HepG2 (cell line): Measurements from ENCODE around the gene KIF6. TPM values are rescaled to one million over a fixed set of nuclear protein-coding genes. Genes with fewer than 3 reads are reported as not detected.

Source experiments
- ATAC-seq: fragments of 200-7000 bp; cut with Tn5 transposase; 3 replicates; pipeline ENCODE4 v1.9.1; 2020; ENCODE audit warnings: mild to moderate bottlenecking, moderate library complexity
- BruUV-seq: library from RNA; stranded (reverse); fragments of 400-500 nt; replicated peaks from 2 replicates; lab custom pipeline; 2021; lab: Mats Ljungman, UMichigan
- CTCF ChIA-PET: fragments of 300-600 bp; formaldehyde crosslinking; extraction: SDS; loops from one replicate; lab custom pipeline; 2021; ENCODE audit warnings: low total read pairs, inconsistent platforms, low intra/inter-chr PET ratio; lab: Yijun Ruan, JAX
- POLR2A ChIA-PET: fragments of 350-600 bp; sonication (Branson Sonifier 250); formaldehyde crosslinking; loops from one replicate; lab custom pipeline; 2020; ENCODE audit warnings: antibody characterized with exemption, inconsistent platforms; lab: Yijun Ruan, JAX
- DNase-seq: peaks from one replicate; pipeline ENCODE4 v3.0.0-alpha.2; 2015; ENCODE audit warnings: low spot score
- FAIRE-seq: peaks from 3 replicates; lab custom pipeline; 2011; peaks lifted over from hg19 to GRCh38; lab: Jason Lieb, UNC
- H2AFZ ChIP-seq: one replicate; pipeline ENCODE4 v1.6.1; 2011; ENCODE audit warnings: low read length, inconsistent platforms
- H3K27ac ChIP-seq: fragments of 300-600 bp; 3 replicates; pipeline ENCODE4 v1.8.0; 2011; ENCODE audit warnings: mixed run types, mild to moderate bottlenecking, mixed read lengths, low read length, inconsistent platforms; ENCODE audit not compliant: insufficient read depth; ENCODE audit errors: extremely low read length
- H3K27me3 ChIP-seq, 2 experiments: fragments of 200-600 bp in 1 of 2; 2 replicates in 1 of 2; 3 replicates in 1 of 2; pipeline versions ENCODE4 v1.6.0 to v1.8.0; 2011; ENCODE audit warnings: low read length in 2 of 2, mild to moderate bottlenecking in 2 of 2, moderate library complexity in 2 of 2, inconsistent platforms in 1 of 2; ENCODE audit not compliant: insufficient read depth in 2 of 2, control insufficient read depth in 1 of 2
- H3K36me3 ChIP-seq, 2 experiments: fragments of 200-600 bp in 1 of 2; replicated peaks in 1 of 2; 2 replicates in 1 of 2; 3 replicates in 1 of 2; pipeline versions ENCODE4 v1.5.1 to v1.8.0; 2011; ENCODE audit warnings: low read length in 2 of 2, inconsistent platforms in 1 of 2; ENCODE audit not compliant: insufficient read depth in 2 of 2, control insufficient read depth in 1 of 2
- H3K4me1 ChIP-seq: 2 replicates; pipeline ENCODE4 v1.5.1; 2012; ENCODE audit warnings: low read length, inconsistent platforms; ENCODE audit not compliant: insufficient read depth
- H3K4me2 ChIP-seq: 2 replicates; pipeline ENCODE4 v1.6.0; 2011; ENCODE audit warnings: low read depth, low read length, inconsistent platforms
- H3K4me3 ChIP-seq, 3 experiments: fragments of 200-600 bp in 1 of 3; sonication (generic), shearing (Covaris generic) in 1 of 3; replicated peaks in 1 of 3; 2 replicates each; pipeline ENCODE4 v1.5.1; 2011 to 2016; ENCODE audit warnings: low read length in 3 of 3, inconsistent platforms in 2 of 3, low read depth in 2 of 3, mild to moderate bottlenecking in 2 of 3, control low read depth in 1 of 3, mixed read lengths in 1 of 3; ENCODE audit not compliant: insufficient read depth in 1 of 3
- H3K79me2 ChIP-seq: one replicate; pipeline ENCODE4 v1.6.1; 2011; ENCODE audit warnings: low read length, inconsistent platforms; ENCODE audit not compliant: insufficient read depth
- H3K9ac ChIP-seq: 2 replicates; pipeline ENCODE4 v1.6.0; 2011; ENCODE audit warnings: mild to moderate bottlenecking, low read depth, low read length, inconsistent platforms; ENCODE audit not compliant: insufficient read depth
- H3K9me3 ChIP-seq: 2 replicates; pipeline ENCODE4 v1.5.1; 2012; ENCODE audit warnings: mild to moderate bottlenecking, low read length
- H4K20me1 ChIP-seq: 2 replicates; pipeline ENCODE4 v1.6.0; 2011; ENCODE audit warnings: inconsistent platforms, mild to moderate bottlenecking, low read length, moderate library complexity; ENCODE audit not compliant: insufficient read depth
- MXD4 ChIP-seq: IDR thresholded peaks from 2 replicates; pipeline ENCODE4 v1.6.1; 2016; ENCODE audit warnings: mild to moderate bottlenecking, missing biosample characterization, missing genetic modification reagents
- NCOA5 ChIP-seq: sonication (generic); formaldehyde crosslinking; IDR thresholded peaks from 2 replicates; pipeline ENCODE4 v1.4.0; 2020; ENCODE audit warnings: missing genetic modification reagents
- REXO4 ChIP-seq: sonication (generic); formaldehyde crosslinking; IDR thresholded peaks from 2 replicates; pipeline ENCODE4 v1.8.0; 2022; ENCODE audit warnings: missing genetic modification reagents, mild to moderate bottlenecking, borderline replicate concordance
- WGBS: methylation state at CpG from one replicate; pipeline ENCODE4 v1.1.6; 2017; ENCODE audit warnings: low lambda C conversion rate; 5-methylcytosine and 5-hydroxymethylcytosine counted together
- in situ Hi-C: cut with HindIII; loops from 2 replicates; pipeline ENCODE4 v1.10.0; 2017; ENCODE audit warnings: low pct_unique_long_range_greater_than_20kb; ENCODE audit not compliant: extremely low pct_ligation_motif_present
- intact Hi-C: fragments of 100-400 bp; cut with micrococcal nuclease; formaldehyde crosslinking; loops from one replicate; pipeline ENCODE4 v1.10.0; 2022; ENCODE audit not compliant: unreplicated experiment
- polyA plus RNA-seq, 8 experiments: library from polyadenylated mRNA; depleted of rRNA in 3 of 8; stranded (reverse) in 7 of 8; unstranded in 1 of 8; fragments of >200 nt; fragmentation: Illumina TruSeq in 4 of 8; extraction: Trizol in 4 of 8; gene quantifications; 2 replicates each; pipeline versions ENCODE4 v1.2.1 to v1.2.3, GENCODE V29; 2011 to 2016; ENCODE audit warnings: low read depth in 4 of 8, missing spikeins in 1 of 8, mixed read lengths in 1 of 8; ENCODE audit not compliant: insufficient read depth in 1 of 8
- total RNA-seq, 5 experiments: library from RNA; depleted of rRNA; stranded (reverse); fragments of >200 nt; fragmentation: Illumina TruSeq; extraction: Trizol; gene quantifications; 2 replicates each; pipeline ENCODE4 v1.2.3, GENCODE V29; 2016; ENCODE audit warnings: low read depth in 1 of 5
- TF ChIP-seq, protein P1 (sequence below): sonication (generic); formaldehyde crosslinking; IDR thresholded peaks from 2 replicates; pipeline ENCODE4 v1.5.0; 2020; ENCODE audit warnings: missing genetic modification reagents
- TF ChIP-seq, protein P2 (sequence below), 2 experiments: sonication (generic) in 1 of 2; formaldehyde crosslinking in 1 of 2; IDR thresholded peaks; 2 replicates each; pipeline versions ENCODE4 v1.5.1 to v1.6.1; 2011 to 2020; ENCODE audit warnings: borderline replicate concordance in 1 of 2, low read depth in 1 of 2, low read length in 1 of 2, mild to moderate bottlenecking in 1 of 2, missing genetic modification reagents in 1 of 2, moderate library complexity in 1 of 2
- TF ChIP-seq, protein P3 (sequence below): sonication (generic); formaldehyde crosslinking; IDR thresholded peaks from 2 replicates; pipeline ENCODE4 v1.4.0; 2020; ENCODE audit warnings: mild to moderate bottlenecking, missing genetic modification reagents
- TF ChIP-seq, protein P4 (sequence below): sonication (generic); formaldehyde crosslinking; IDR thresholded peaks from 2 replicates; pipeline ENCODE4 v1.8.0; 2023; ENCODE audit warnings: mild to moderate bottlenecking, missing genetic modification reagents
- TF ChIP-seq, protein P5 (sequence below): IDR thresholded peaks from 2 replicates; pipeline ENCODE4 v1.6.1; 2016; ENCODE audit warnings: mild to moderate bottlenecking, missing biosample characterization, missing genetic modification reagents
- TF ChIP-seq, protein P6 (sequence below): sonication (generic); formaldehyde crosslinking; IDR thresholded peaks from 2 replicates; pipeline ENCODE4 v1.8.1; 2023; ENCODE audit warnings: mild to moderate bottlenecking, missing genetic modification reagents, borderline replicate concordance
- TF ChIP-seq, protein P7 (sequence below): sonication (generic); formaldehyde crosslinking; IDR thresholded peaks from 2 replicates; pipeline ENCODE4 v1.8.0; 2022; ENCODE audit warnings: mild to moderate bottlenecking, missing genetic modification reagents, moderate library complexity

Gene KIF6
- total and polyA plus RNA-seq, 2 of the 13 experiments (the other 11 are each of a cell fraction or from before 2014, with no cell fraction given), result 0.04 to 0.27 TPM

DNA sequence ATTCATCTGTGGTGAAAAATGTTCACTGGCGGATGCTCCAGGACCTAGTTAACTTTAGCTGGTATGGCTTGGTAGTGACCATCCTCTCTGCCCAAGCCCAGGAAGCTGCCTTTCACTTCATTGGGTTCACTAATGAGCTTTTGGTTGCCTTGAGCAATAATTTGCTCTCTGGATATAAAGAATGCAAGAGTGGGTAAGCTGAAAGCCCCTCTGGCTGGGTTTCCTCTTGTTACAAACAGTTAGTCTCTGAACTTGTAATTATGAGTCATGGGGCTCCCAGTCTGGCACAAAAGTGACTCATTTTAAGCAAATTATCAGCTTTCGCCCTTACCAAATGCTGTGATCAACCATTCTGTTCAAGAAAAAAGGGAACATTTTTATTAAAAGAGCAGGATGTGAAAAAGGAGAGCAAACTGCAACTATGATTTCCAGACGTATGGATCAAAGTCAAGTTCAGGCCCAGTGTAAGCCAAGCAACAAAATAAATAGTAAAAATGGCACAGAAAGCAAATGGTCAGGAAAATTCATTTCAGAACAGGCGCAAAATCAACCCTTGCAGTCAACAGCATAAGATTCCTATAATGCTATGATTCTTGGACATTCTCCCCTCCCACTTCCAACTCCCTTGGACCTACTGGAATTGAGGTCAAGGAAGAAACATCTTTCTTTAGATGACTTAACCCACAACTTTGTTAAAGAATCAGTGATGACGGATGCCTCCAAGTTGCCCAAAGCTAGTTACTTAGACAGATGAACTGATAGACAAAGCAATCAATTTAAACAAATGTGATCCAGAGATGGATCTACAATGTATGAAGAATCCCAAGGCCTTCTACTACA is 272.7 kb downstream of the KIF6 start:
- ChIA-PET POLR2A (no interaction called here), CTCF (no interaction called here)
- no peak overlapping the region for H3K4me3 ChIP-seq
- in situ Hi-C loops, result no loop called here
- FAIRE-seq (no peak), ATAC-seq (no peak), DNase-seq (no peak)
- no peak overlapping the region for H2AFZ ChIP-seq
- 30% methylated on average over 5 of the region's 5 CpGs for WGBS
- H3K9ac ChIP-seq, result no peak overlapping the region
- peaks cover 19% of the 10 kb centered on the region for H3K9me3 ChIP-seq
- no TSS peak for BruUV-seq
- H4K20me1 ChIP-seq, result no peaks in the 10 kb centered on the region
- H3K27me3 ChIP-seq, result no peaks in the 10 kb centered on the region
- H3K79me2 ChIP-seq, result no peaks in the 10 kb centered on the region
- H3K4me2 ChIP-seq, result no peak overlapping the region
- no peaks in the 10 kb centered on the region for H3K4me1 ChIP-seq
- H3K36me3 ChIP-seq, result no peaks in the 10 kb centered on the region
- H3K27ac ChIP-seq, result no peak overlapping the region
- intact Hi-C loops, result no loop called here
- TF ChIP-seq, protein P1, sequence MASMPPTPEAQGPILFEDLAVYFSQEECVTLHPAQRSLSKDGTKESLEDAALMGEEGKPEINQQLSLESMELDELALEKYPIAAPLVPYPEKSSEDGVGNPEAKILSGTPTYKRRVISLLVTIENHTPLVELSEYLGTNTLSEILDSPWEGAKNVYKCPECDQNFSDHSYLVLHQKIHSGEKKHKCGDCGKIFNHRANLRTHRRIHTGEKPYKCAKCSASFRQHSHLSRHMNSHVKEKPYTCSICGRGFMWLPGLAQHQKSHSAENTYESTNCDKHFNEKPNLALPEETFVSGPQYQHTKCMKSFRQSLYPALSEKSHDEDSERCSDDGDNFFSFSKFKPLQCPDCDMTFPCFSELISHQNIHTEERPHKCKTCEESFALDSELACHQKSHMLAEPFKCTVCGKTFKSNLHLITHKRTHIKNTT (CRISPR knock-in tag), result no peak
- TF ChIP-seq, protein P2, sequence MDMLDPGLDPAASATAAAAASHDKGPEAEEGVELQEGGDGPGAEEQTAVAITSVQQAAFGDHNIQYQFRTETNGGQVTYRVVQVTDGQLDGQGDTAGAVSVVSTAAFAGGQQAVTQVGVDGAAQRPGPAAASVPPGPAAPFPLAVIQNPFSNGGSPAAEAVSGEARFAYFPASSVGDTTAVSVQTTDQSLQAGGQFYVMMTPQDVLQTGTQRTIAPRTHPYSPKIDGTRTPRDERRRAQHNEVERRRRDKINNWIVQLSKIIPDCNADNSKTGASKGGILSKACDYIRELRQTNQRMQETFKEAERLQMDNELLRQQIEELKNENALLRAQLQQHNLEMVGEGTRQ (IDR thresholded peaks at IDR 0.05; ENCODE audit: low read depth, low read length), result no peak
- TF ChIP-seq, protein P2 (CRISPR knock-in tag; IDR thresholded peaks at IDR 0.05; ENCODE audit: borderline replicate concordance), result no peak
- TF ChIP-seq, protein P3, sequence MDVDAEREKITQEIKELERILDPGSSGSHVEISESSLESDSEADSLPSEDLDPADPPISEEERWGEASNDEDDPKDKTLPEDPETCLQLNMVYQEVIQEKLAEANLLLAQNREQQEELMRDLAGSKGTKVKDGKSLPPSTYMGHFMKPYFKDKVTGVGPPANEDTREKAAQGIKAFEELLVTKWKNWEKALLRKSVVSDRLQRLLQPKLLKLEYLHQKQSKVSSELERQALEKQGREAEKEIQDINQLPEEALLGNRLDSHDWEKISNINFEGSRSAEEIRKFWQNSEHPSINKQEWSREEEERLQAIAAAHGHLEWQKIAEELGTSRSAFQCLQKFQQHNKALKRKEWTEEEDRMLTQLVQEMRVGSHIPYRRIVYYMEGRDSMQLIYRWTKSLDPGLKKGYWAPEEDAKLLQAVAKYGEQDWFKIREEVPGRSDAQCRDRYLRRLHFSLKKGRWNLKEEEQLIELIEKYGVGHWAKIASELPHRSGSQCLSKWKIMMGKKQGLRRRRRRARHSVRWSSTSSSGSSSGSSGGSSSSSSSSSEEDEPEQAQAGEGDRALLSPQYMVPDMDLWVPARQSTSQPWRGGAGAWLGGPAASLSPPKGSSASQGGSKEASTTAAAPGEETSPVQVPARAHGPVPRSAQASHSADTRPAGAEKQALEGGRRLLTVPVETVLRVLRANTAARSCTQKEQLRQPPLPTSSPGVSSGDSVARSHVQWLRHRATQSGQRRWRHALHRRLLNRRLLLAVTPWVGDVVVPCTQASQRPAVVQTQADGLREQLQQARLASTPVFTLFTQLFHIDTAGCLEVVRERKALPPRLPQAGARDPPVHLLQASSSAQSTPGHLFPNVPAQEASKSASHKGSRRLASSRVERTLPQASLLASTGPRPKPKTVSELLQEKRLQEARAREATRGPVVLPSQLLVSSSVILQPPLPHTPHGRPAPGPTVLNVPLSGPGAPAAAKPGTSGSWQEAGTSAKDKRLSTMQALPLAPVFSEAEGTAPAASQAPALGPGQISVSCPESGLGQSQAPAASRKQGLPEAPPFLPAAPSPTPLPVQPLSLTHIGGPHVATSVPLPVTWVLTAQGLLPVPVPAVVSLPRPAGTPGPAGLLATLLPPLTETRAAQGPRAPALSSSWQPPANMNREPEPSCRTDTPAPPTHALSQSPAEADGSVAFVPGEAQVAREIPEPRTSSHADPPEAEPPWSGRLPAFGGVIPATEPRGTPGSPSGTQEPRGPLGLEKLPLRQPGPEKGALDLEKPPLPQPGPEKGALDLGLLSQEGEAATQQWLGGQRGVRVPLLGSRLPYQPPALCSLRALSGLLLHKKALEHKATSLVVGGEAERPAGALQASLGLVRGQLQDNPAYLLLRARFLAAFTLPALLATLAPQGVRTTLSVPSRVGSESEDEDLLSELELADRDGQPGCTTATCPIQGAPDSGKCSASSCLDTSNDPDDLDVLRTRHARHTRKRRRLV (CRISPR knock-in tag), result no peak
- TF ChIP-seq, protein P4, sequence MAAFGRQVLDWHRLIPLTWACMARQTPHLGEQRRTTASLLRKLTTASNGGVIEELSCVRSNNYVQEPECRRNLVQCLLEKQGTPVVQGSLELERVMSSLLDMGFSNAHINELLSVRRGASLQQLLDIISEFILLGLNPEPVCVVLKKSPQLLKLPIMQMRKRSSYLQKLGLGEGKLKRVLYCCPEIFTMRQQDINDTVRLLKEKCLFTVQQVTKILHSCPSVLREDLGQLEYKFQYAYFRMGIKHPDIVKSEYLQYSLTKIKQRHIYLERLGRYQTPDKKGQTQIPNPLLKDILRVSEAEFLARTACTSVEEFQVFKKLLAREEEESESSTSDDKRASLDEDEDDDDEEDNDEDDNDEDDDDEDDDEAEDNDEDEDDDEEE (CRISPR knock-in tag), result no peak
- TF ChIP-seq, protein P5, sequence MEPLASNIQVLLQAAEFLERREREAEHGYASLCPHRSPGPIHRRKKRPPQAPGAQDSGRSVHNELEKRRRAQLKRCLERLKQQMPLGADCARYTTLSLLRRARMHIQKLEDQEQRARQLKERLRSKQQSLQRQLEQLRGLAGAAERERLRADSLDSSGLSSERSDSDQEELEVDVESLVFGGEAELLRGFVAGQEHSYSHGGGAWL, result no peak
- TF ChIP-seq NCOA5, result no peak
- TF ChIP-seq MXD4 (CRISPR knock-in tag), result no peak
- TF ChIP-seq, protein P6, sequence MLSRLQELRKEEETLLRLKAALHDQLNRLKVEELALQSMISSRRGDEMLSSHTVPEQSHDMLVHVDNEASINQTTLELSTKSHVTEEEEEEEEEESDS, result no peak
- no peak for TF ChIP-seq REXO4
- TF ChIP-seq, protein P7, sequence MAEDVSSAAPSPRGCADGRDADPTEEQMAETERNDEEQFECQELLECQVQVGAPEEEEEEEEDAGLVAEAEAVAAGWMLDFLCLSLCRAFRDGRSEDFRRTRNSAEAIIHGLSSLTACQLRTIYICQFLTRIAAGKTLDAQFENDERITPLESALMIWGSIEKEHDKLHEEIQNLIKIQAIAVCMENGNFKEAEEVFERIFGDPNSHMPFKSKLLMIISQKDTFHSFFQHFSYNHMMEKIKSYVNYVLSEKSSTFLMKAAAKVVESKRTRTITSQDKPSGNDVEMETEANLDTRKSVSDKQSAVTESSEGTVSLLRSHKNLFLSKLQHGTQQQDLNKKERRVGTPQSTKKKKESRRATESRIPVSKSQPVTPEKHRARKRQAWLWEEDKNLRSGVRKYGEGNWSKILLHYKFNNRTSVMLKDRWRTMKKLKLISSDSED (CRISPR knock-in tag), result no peak
